CD8-positive, alpha-beta memory T cell (primary cell): ENCODE measurements around the gene GAPDHS. TPM values are rescaled to one million over a fixed set of nuclear protein-coding genes. Genes with fewer than 3 reads are reported as not detected.
A peak's percentile ranks its signal among the peaks of the same experiment; 100 is the strongest.

ENCODE experiments used
- CTCF ChIA-PET: fragments of 350-600 bp; sonication (Branson Sonifier 250); formaldehyde crosslinking; loops from one replicate; lab custom pipeline; 2021; ENCODE audit warnings: antibody characterized with exemption; lab: Charles Lee
- POLR2A ChIA-PET: fragments of 350-600 bp; sonication (Branson Sonifier 250); formaldehyde crosslinking; loops from one replicate; lab custom pipeline; 2021; ENCODE audit warnings: antibody characterized with exemption; lab: Charles Lee
- DNase-seq, 5 donors: peaks; one replicate each; pipeline versions ENCODE4 v3.0.0 to v3.0.0-alpha.2; 2020 to 2022; ENCODE audit warnings: mixed read lengths in 1 of 5
- H3K27ac ChIP-seq: one replicate; pipeline ENCODE4 v1.7.0; 2013; ENCODE audit warnings: low read depth, mild to moderate bottlenecking, low read length, moderate library complexity
- H3K27me3 ChIP-seq: 2 replicates; pipeline ENCODE4 v1.7.0; 2013; ENCODE audit warnings: low read length, mild to moderate bottlenecking; ENCODE audit not compliant: insufficient read depth, poor library complexity, severe bottlenecking
- H3K36me3 ChIP-seq: 2 replicates; pipeline ENCODE4 v1.7.0; 2013; ENCODE audit warnings: mild to moderate bottlenecking, low read length, moderate library complexity; ENCODE audit not compliant: insufficient read depth
- H3K4me1 ChIP-seq: 2 replicates; pipeline ENCODE4 v1.7.0; 2013; ENCODE audit warnings: mild to moderate bottlenecking, low read length, moderate library complexity; ENCODE audit not compliant: insufficient read depth
- H3K4me3 ChIP-seq: 2 replicates; pipeline ENCODE4 v1.7.0; 2013; ENCODE audit warnings: mild to moderate bottlenecking, low read length
- H3K9me3 ChIP-seq: 2 replicates; pipeline ENCODE4 v1.7.0; 2013; ENCODE audit warnings: mild to moderate bottlenecking, low read length
- H3K27ac Mint-ChIP-seq, 8 donors: one replicate each; pipeline ENCODE4 v1.8.0; 2020 to 2021; ENCODE audit warnings: mixed read lengths in 8 of 8, mild to moderate bottlenecking in 6 of 8, inconsistent platforms in 3 of 8, moderate library complexity in 3 of 8
- H3K27me3 Mint-ChIP-seq, 2 donors: one replicate each; pipeline ENCODE4 v1.8.0; 2020 to 2021; ENCODE audit warnings: mixed read lengths in 2 of 2, mild to moderate bottlenecking in 1 of 2, moderate library complexity in 1 of 2
- H3K36me3 Mint-ChIP-seq, 3 donors: one replicate each; pipeline ENCODE4 v1.8.0; 2020 to 2021; ENCODE audit warnings: mixed read lengths in 3 of 3, inconsistent platforms in 1 of 3, mild to moderate bottlenecking in 1 of 3
- H3K4me1 Mint-ChIP-seq, 3 donors: one replicate each; pipeline ENCODE4 v1.8.0; 2020 to 2021; ENCODE audit warnings: mixed read lengths in 3 of 3, inconsistent platforms in 1 of 3, mild to moderate bottlenecking in 1 of 3
- H3K4me3 Mint-ChIP-seq, 7 donors: one replicate each; pipeline ENCODE4 v1.8.0; 2020 to 2021; ENCODE audit warnings: mixed read lengths in 7 of 7, mild to moderate bottlenecking in 6 of 7, moderate library complexity in 4 of 7, inconsistent platforms in 2 of 7
- H3K9me3 Mint-ChIP-seq, 5 donors: one replicate each; pipeline ENCODE4 v1.8.0; 2020 to 2022; ENCODE audit warnings: mixed read lengths in 5 of 5, mild to moderate bottlenecking in 3 of 5, moderate library complexity in 2 of 5, inconsistent platforms in 1 of 5
- polyA plus RNA-seq: library from polyadenylated mRNA; unstranded; fragments of 300-500 nt; fragmentation: Illumina TruSeq; gene quantifications from one replicate; pipeline ENCODE4 v1.2.3, GENCODE V29; 2021
- total RNA-seq, 2 experiments: library from RNA; stranded (reverse); gene quantifications; one replicate each; pipeline ENCODE4 v1.2.3, GENCODE V29; 2021

Gene GAPDHS
- total and polyA plus RNA-seq, 3 experiments from 2014 or later: not detected

DNA sequence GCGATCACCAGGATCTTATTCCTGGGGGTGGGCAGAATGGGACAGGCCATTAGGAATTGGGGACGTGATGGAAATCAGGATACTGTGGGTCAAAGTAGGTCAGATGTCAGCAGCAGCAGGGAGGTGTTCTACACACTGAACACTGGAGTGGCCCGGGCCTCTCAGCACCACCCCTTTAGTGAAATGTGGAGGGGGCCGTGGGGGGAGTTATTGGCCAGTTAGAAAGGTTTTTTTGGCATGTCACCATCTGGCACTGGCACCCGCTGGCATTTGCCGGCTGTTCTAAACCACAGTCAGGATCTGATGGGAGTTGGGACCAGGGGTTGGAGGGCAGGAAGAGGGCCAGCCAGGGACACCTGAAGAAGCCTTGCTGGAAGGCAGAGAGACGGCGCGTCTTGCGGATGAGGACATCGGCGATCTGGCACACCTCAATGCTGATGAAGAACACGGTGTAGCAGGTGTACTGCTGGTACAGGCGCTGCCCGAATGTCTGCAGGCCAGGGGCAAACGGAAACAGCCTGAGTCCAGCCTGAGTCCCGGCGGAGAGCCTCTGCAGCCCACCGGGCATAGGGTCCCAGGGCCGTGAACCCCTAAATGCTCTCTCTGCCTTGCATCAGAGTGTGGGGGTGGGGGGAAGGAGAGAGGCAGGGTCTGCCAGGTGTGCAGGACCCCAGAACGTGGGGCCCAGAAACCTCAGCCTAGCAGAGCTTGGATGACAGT lies 18.0 kb downstream of the GAPDHS start:
- H3K36me3 Mint-ChIP-seq: peaks cover 3 to 18% (median 4%) of the 10 kb centered on the region in 3 donors
- Histone ChIP-seq H3K36me3 (no peaks in the 10 kb centered on the region), H3K4me3 (no peak overlapping the region), H3K27me3 (no peaks in the 10 kb centered on the region), H3K9me3 (no peaks in the 10 kb centered on the region), H3K27ac (no peak overlapping the region), H3K4me1 (peaks cover 7% of the 10 kb centered on the region)
- DNase-seq: no peak
- H3K27ac Mint-ChIP-seq: peak overlapping the region in 1 of 8 donors; percentile 13
- no peaks in the 10 kb centered on the region for H3K9me3 Mint-ChIP-seq
- H3K4me3 Mint-ChIP-seq: no peak overlapping the region
- H3K27me3 Mint-ChIP-seq: peaks cover 0 to 5% of the 10 kb centered on the region in 2 donors
- H3K4me1 Mint-ChIP-seq: peaks cover 12 to 24% (median 14%) of the 10 kb centered on the region in 3 donors
- POLR2A ChIA-PET: no interaction called here
- CTCF ChIA-PET: interaction anchor here (1.3 kb wide), 1 partner anchor 41 kb away, joined by 4 read pairs; no protein-coding TSS in a partner anchor

GRCh38 chr19:35552534-35553384 lies 19.5 kb downstream of the GAPDHS start:
- POLR2A ChIA-PET: no interaction called here
- CTCF ChIA-PET: interaction anchor here (1.3 kb wide), 1 partner anchor 43 kb away, joined by 4 read pairs; no protein-coding TSS in a partner anchor
- Mint-ChIP-seq H3K4me1 (peaks cover 7 to 19% (median 10%) of the 10 kb centered on the region in 3 donors), H3K4me3 (no peak overlapping the region), H3K27ac (peak overlapping the region in 1 of 8 donors; percentile 12), H3K36me3 (peaks cover 3 to 16% (median 4%) of the 10 kb centered on the region in 3 donors), H3K27me3 (peaks cover 3 to 15% of the 10 kb centered on the region in 2 donors), H3K9me3 (no peaks in the 10 kb centered on the region)
- H3K9me3 ChIP-seq: no peaks in the 10 kb centered on the region
- no peaks in the 10 kb centered on the region for H3K27me3 ChIP-seq
- H3K36me3 ChIP-seq: no peaks in the 10 kb centered on the region
- DNase-seq: no peak
- no peaks in the 10 kb centered on the region for H3K4me1 ChIP-seq
- no peak overlapping the region for H3K27ac ChIP-seq
- H3K4me3 ChIP-seq: no peak overlapping the region

- DNase-seq: no peak
These were observed 20.2 kb downstream of the GAPDHS start for GRCh38 chr19:35553385-35554000.

GRCh38 chr19:35554076-35554475 lies 20.8 kb downstream of the GAPDHS start:
- H3K27me3 ChIP-seq: peaks cover 6% of the 10 kb centered on the region
- peak overlapping the region in 1 of 7 donors; percentile 73 for H3K4me3 Mint-ChIP-seq
- ChIA-PET CTCF (no interaction called here), POLR2A (no interaction called here)
- DNase-seq: no peak
- no peaks in the 10 kb centered on the region for H3K9me3 ChIP-seq
- H3K27me3 Mint-ChIP-seq: peaks cover 8 to 22% of the 10 kb centered on the region in 2 donors
- H3K4me1 Mint-ChIP-seq: peaks cover 9 to 18% (median 9%) of the 10 kb centered on the region in 3 donors
- H3K36me3 Mint-ChIP-seq: peaks cover 1 to 10% (median 3%) of the 10 kb centered on the region in 3 donors
- peaks cover 8% of the 10 kb centered on the region for H3K4me1 ChIP-seq
- no peak overlapping the region for H3K27ac Mint-ChIP-seq
- H3K4me3 ChIP-seq: no peak overlapping the region
- H3K9me3 Mint-ChIP-seq: no peaks in the 10 kb centered on the region
- H3K27ac ChIP-seq: no peak overlapping the region
- H3K36me3 ChIP-seq: no peaks in the 10 kb centered on the region

More at GRCh38 chr19:35553385-35554000, 20.2 kb downstream of the GAPDHS start:
- peaks cover under 1% of the 10 kb centered on the region for H3K27me3 ChIP-seq
- H3K36me3 Mint-ChIP-seq: peaks cover 3 to 13% (median 4%) of the 10 kb centered on the region in 3 donors
- H3K4me1 Mint-ChIP-seq: peaks cover 9 to 19% (median 11%) of the 10 kb centered on the region in 3 donors
- CTCF ChIA-PET: no interaction called here
- H3K4me3 Mint-ChIP-seq: peak overlapping the region in 1 of 7 donors; percentile 73
- no peaks in the 10 kb centered on the region for H3K9me3 Mint-ChIP-seq
- POLR2A ChIA-PET: no interaction called here
- H3K4me1 ChIP-seq: peaks cover 7% of the 10 kb centered on the region
- H3K27me3 Mint-ChIP-seq: peaks cover 5 to 18% of the 10 kb centered on the region in 2 donors
- no peak overlapping the region for H3K27ac ChIP-seq
- no peaks in the 10 kb centered on the region for H3K9me3 ChIP-seq
- H3K4me3 ChIP-seq: no peak overlapping the region
- no peaks in the 10 kb centered on the region for H3K36me3 ChIP-seq
- no peak overlapping the region for H3K27ac Mint-ChIP-seq

DNA sequence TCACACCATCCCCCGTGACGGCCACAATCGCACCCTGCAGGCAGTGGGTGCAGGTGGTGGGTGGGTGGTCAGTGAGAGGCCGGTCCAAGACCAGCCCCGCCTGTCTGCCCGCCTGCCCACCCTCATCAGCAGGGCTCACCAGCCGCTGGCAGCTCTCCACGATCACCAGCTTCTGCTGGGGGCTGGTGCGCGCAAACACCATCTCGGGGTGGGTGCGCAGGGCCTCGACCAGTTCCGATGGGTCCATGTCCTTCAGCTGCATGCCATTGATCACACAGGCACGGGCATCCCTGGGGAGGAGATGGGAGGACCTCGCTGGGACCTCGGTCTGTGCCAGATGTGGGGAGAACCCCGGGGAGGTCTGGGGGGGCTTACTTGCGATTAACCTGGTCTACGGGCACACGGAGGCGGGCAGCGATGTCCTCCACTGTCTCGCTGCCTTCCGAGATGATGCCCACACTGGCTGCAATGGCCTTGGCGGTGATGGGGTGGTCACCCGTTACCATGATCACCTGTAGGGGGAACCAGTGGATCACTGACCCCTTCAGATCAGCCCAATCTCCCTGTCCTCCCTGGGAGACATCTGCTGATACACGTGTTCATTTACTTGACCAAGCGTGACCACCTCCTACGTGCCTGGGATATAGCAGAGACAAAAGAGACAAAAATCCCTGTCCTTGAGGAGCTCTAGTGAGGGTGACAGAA lies 22.2 kb downstream of the GAPDHS start:
- Mint-ChIP-seq H3K27ac (peak overlapping the region in 1 of 8 donors; percentile 19), H3K27me3 (peaks cover 13 to 34% of the 10 kb centered on the region in 2 donors), H3K4me1 (peaks cover 7 to 15% (median 9%) of the 10 kb centered on the region in 3 donors), H3K36me3 (peaks cover 0 to 6% (median 3%) of the 10 kb centered on the region in 3 donors), H3K9me3 (no peaks in the 10 kb centered on the region), H3K4me3 (no peak overlapping the region)
- Histone ChIP-seq H3K27me3 (peaks cover 11% of the 10 kb centered on the region), H3K4me3 (no peak overlapping the region), H3K4me1 (peaks cover 8% of the 10 kb centered on the region), H3K27ac (no peak overlapping the region), H3K36me3 (no peaks in the 10 kb centered on the region), H3K9me3 (no peaks in the 10 kb centered on the region)
- CTCF ChIA-PET: no interaction called here
- DNase-seq: no peak
- POLR2A ChIA-PET: no interaction called here

- H3K27me3 Mint-ChIP-seq: peaks cover 20 to 41% of the 10 kb centered on the region in 2 donors
- H3K9me3 Mint-ChIP-seq: no peaks in the 10 kb centered on the region
- peak overlapping the region in 1 of 7 donors; percentile 52 for H3K4me3 Mint-ChIP-seq
- no peak for DNase-seq
- peak overlapping the region in 1 of 8 donors; percentile 19 for H3K27ac Mint-ChIP-seq
- H3K36me3 Mint-ChIP-seq: peaks cover 0 to 3% (median 0%) of the 10 kb centered on the region in 3 donors
- Histone ChIP-seq H3K9me3 (no peaks in the 10 kb centered on the region), H3K4me1 (peaks cover 8% of the 10 kb centered on the region), H3K27me3 (peaks cover 11% of the 10 kb centered on the region), H3K27ac (no peak overlapping the region), H3K4me3 (no peak overlapping the region), H3K36me3 (no peaks in the 10 kb centered on the region)
- ChIA-PET CTCF (no interaction called here), POLR2A (no interaction called here)
- H3K4me1 Mint-ChIP-seq: peaks cover 7 to 15% (median 9%) of the 10 kb centered on the region in 3 donors
These were observed 22.9 kb downstream of the GAPDHS start for GRCh38 chr19:35556025-35556590.
